Stimulated activated CD4-positive, alpha-beta T cell treated with anti-CD3 and anti-CD28 coated beads, TNF-alpha, amount 100 ng/mL, for 24 hours (primary cell): ENCODE data around the gene SGSM2.

Source experiments
- DNase-seq, 3 experiments: peaks; one replicate each; pipeline ENCODE4 v3.0.0-alpha.2; 2020; ENCODE audit warnings: low read depth in 3 of 3

SGSM2 gene

GRCh38 chr17:2398182-2398581 lies 60.9 kb downstream of the SGSM2 start:
- no peak for DNase-seq

- DNase-seq, result peak; percentile 20 to 55 (median 34)
Observed at GRCh38 chr17:2398655-2399571, 61.6 kb downstream of the SGSM2 start.

- peak; percentile 85 to 94 (median 89) for DNase-seq
Observed at GRCh38 chr17:2399572-2400473, 62.5 kb downstream of the SGSM2 start.

GRCh38 chr17:2400474-2400866 lies 63.2 kb downstream of the SGSM2 start:
- DNase-seq, result peak in 2 of 3 experiments; percentile 31 to 64

GRCh38 chr17:2400877-2401425 lies 63.6 kb downstream of the SGSM2 start, which contains the start of gene MNT:
TSS of gene MNT (minus strand) at chr17:2401060. CDS start at chr17:2400712, 348 bp downstream.
- peak; percentile 80 to 92 (median 89) for DNase-seq

GRCh38 chr17:2401426-2402221 lies 64.3 kb downstream of the SGSM2 start:
- peak; percentile 98 to 99 (median 99) for DNase-seq

GRCh38 chr17:2402544-2402943 lies 65.2 kb downstream of the SGSM2 start:
- no peak for DNase-seq

- DNase-seq, result no peak
Observed at GRCh38 chr17:2403044-2403443, 65.7 kb downstream of the SGSM2 start.

- DNase-seq, result no peak
Observed at GRCh38 chr17:2405247-2405926, 68.1 kb downstream of the SGSM2 start.

GRCh38 chr17:2406271-2406902 lies 69.1 kb downstream of the SGSM2 start:
- DNase-seq, result no peak

- DNase-seq, result no peak
Observed at GRCh38 chr17:2406903-2407790, 69.8 kb downstream of the SGSM2 start.

- no peak for DNase-seq
Observed at GRCh38 chr17:2410951-2411350, 73.7 kb downstream of the SGSM2 start.

GRCh38 chr17:2412561-2413021 lies 75.3 kb downstream of the SGSM2 start:
- DNase-seq, result no peak

GRCh38 chr17:2414446-2415064 lies 77.3 kb downstream of the SGSM2 start:
- DNase-seq, result no peak

- DNase-seq, result no peak
Observed at GRCh38 chr17:2415081-2415480, 77.8 kb downstream of the SGSM2 start.

- DNase-seq, result peak; percentile 73 to 84 (median 74)
Observed at GRCh38 chr17:2416010-2416734, 78.9 kb downstream of the SGSM2 start.

GRCh38 chr17:2418572-2418971 lies 81.3 kb downstream of the SGSM2 start:
- DNase-seq, result no peak

GRCh38 chr17:2419486-2419885 lies 82.2 kb downstream of the SGSM2 start:
- no peak for DNase-seq
